Embryonic facial prominence (tissue), 1 donor: Measurements from ENCODE around the gene THAP7.

ENCODE experiments used
- DNase-seq: peaks from one replicate; pipeline ENCODE4 v3.0.0-alpha.2; 2016; ENCODE audit errors: extremely low spot score

THAP7 gene

DNA sequence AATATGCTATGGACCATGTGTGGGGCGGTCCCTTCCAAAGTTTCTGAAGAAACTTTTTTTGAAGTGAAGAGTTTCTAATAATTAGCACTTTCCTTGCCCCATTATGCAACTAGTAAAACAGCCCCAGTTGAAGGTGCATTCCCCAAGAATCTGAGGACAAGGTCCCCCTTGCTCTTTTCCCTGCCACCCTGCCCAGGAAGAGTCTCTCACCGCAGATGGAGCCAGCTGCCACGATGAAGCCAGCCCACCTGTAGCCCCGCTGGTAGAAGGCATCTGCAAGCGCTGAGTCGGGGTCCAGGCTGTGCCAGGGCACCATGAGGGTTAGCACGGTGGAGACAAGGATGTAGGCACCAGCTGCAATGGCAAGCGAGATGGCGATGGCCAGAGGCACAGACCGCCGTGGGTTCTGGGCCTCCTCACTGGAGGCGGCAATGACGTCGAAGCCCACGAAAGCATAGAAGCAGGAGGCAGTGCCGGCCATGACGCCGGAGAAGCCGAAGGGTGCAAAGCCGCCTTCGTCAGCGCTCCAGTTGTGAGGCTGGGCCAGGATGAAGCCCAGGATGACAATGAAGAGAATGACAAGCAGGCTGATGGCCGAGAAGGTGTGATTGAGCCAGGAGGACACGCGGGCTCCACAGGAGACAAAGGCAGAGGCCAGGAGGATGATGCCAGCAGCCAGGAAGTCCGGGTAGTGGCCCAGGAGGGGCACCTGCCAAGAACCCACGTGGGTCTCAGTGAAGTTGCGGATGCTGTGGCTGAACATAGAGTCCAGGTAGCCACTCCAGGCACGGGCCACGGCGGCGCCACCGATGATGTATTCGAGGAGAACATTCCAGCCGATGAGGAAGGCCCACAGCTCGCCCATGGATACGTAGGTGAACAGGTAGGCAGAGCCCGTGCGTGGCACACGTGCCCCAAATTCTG is 29.0 kb upstream of the THAP7 start:
- DNase-seq, result no peak

- no peak for DNase-seq
Measured at GRCh38 chr22:21030032-21030431, 28.1 kb upstream of the THAP7 start.

DNA sequence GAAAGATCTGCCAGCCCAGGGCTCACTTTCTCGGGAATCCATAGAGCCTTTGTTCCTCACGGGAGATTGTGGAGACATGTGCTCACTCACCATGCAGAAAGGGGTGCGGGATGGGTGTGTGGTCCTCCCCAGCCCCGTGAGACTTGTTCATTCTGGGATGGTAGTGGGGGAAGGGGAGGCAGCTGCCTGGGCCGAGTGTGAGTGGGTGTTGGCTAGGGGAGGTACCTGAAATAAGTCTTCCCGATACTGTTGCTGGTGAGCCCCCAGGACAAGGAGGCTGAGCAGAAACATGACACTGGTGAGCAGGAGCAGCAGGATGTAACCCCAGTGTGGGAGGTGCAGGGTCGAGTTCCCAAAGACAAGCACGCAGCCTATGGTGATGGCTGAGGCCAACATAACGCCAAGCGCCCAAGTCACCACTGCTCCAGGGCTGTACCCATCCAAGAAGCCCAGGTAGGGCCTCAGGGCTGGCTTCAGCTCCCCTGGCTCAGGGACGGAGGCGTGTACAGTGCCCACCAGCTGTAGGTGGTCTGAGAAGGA is 27.6 kb upstream of the THAP7 start:
- DNase-seq, result no peak

DNA sequence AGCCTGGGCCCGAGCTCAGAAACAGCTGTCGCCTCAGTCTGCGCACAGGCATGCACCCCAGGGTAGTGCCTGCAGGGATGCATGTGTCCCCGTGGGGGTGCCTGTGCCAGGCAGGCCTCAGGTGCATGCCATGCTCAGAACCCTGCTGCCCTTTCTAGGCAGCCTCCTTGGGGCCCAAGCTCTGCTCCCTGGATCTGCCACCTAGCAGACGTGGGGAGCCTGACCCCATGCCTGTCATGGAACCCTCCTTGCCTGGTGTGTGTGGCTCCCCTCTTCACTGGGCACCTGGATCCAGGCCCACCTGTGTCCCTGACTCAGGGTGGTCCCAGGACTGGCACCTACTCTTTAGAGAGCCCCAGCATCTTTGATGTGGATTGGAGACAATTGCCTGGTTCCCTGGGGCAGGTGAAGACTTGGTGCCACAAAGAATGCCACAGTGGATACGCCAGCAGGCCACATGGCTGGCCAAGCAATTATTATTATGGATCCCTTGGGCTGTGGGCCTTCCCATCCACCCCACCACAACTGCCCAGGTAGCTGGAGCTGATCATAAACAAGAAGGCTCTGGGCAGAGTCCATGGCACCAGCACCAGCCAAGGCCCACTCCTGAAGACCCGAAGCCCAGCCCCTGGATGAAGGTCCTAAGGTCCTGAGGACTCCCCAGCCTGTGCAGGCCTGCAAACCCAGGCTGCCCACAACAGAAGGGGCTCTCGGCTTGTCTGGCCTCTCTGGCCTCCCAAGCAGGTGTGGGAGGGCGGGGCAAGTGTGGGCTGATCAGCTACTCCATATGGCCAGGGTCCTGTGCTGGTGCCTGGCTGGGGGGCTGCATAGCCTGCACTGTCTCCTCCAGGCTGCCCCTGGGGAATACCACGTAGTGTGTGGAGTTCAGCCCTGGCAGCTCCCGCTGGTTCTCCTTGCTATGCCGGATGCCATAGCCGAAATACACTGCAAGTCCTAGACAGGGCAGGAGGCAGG is 26.6 kb upstream of the THAP7 start:
- DNase-seq, result no peak

DNA sequence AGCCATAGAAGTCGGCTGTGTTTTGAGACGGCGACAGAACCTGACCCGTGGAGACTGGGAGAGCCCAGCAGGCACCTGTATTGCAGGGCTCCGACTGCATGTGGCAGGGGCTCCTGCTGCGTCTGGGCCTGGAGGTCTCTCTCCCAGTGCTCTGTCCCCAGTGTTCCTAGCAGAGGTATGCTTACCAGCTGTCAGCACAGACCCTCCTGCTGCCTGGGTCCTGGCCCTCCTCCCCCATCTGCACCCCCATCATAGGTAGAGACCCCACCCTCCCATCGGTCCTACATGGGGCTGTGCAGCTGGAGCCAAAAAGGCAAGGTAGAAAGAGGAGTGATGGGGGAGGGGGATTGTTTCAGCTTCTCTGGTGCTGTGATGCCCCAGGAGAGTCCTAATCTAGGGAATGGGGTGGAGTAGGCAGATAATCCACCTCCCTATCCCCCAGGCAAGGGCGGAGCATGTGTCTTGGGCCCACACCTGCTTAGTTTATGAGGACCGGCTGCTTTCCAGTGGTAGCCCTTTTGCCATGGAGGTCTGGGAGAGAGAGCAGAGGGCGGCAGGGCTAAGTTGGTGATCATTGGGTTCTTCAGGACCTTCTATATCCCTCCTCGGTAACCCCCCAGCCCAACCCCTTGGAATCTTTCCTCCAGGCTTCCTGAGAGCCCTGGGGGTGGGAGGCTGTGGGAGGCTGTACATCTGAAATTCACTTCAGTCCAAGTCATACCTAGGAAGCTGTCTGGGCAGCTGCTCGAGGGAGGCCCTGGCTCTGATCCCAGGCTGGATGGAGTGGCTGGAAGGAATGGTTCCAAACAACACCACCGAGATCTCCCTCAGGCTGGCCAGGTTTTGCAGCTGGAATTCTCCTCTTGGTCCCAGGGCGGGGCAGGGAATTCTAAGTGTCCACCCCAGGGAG is 25.1 kb upstream of the THAP7 start:
- DNase-seq, result no peak

DNA sequence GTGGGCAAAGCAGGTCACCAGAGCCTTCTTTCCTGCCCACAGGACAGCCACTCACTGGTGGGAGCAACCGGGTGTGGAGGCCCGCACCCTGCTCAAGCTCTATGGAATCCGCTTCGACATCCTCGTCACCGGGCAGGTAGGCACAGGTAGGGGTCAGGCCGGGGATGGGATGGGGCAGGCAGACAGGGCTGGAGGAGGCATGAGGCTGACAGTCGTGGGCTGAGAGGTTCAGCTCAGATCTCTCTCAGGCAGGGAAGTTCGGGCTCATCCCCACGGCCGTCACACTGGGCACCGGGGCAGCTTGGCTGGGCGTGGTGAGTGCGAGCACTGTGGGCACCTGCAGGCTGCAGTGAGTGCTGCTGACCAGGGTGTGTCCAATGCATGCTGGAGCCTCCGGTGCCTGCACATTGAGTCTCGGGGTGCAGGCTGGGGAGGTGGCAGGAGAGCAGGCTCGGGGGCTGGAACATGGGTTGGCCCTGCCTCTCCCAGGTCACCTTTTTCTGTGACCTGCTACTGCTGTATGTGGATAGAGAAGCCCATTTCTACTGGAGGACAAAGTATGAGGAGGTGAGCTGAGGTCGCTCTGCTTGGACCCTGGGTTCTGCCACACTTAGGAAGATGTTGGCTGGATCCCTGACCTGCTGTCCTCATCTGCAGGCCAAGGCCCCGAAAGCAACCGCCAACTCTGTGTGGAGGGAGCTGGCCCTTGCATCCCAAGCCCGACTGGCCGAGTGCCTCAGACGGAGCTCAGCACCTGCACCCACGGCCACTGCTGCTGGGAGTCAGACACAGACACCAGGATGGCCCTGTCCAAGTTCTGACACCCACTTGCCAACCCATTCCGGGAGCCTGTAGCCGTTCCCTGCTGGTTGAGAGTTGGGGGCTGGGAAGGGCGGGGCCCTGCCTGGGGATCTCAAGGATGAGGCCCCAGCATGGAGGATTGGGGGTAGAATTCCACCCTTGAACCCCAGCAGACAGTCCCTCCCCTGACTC is 24.1 kb upstream of the THAP7 start:
- DNase-seq, result no peak

DNA sequence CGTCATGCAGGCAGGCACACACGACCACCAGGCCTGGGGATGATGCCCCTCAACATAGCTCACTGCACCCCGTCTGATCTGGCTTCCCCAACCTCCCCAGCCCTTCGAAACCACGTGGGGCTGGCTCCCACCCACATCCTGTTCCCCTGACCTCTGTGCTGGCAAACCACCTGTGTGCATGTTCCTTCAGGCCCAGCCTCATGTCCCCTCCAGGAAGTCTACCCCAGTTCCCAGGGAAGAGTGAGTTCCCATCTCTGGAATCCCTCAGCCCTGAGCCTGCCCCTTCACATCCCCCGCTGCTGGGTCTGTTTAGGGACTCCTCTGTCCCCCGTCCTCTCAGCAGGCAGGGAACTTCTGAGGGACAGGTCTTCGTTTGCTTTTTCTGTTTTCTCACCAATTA is 23.3 kb upstream of the THAP7 start:
- DNase-seq, result no peak

GRCh38 chr22:21022955-21023614 is 21.2 kb upstream of the THAP7 start:
- no peak for DNase-seq

DNA sequence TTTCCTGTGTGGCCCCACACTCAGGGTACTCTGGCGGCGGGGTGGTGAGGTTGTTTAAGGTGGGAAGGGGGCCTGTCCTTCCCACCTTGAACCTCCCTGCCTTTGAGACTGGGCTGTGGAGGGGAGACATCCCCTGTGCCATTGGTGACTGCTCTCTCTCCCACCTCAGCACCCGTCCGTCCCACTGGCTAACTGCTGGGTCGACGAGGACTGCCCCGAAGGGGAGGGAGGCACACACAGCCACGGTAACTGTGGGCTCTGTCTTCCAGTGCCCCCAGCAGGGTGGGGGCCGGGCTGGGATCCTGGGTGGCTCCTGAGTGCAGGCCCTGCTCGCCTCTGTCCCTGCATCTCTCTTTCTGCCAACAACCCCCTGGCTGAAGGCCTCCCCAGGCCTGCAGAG is 20.6 kb upstream of the THAP7 start:
- no peak for DNase-seq

DNA sequence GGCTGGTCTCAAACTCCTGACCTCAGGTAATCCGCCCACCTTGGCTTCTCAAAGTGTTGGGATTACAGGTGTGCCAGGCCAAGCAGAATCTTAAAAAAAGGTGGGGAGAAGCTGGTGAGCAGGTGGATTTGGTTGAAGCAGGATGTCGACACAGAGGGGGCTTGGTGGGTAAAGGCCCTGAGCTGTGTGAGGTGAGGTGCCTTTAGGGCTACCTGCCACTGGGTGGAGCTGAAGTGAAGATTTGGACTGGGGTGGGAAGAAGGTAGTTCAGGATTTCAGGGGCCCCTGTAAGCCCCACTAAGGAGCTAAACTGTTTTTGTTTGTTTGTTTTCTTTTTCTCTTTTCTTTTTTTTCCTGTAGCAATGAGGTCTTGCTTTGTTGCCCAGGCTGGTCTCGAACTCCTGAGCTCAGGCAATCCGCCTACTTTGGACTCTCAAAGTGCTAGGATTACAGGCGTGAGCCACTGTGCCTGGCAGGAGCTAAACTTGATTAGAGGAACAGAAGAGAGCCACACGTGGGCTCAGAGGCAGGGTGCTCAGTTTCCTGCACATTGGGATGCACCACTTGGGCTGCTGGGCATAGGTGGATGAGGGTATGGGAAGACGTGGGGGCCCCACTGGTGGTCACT is 19.0 kb upstream of the THAP7 start:
- DNase-seq, result no peak

DNA sequence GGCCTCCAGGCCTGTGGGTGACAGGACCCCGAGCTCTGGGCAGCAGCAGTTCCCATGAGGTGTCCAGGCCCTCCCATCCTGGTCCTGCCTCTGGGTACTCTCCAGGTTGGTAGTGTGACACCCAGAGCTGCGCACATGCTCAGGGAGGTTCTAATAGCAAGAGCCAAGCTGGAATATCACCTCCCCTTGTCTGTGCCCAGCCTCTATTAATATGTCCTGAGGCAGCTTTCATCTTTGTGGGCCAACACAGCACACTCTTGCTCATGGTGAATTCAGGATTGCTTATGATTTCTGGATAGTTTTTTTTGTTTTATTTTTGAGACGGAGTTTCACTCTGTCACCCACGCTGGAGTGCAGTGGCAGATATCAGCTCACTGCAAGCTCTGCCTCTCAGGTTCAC is 16.4 kb upstream of the THAP7 start:
- no peak for DNase-seq

- no peak for DNase-seq
Measured at GRCh38 chr22:21016644-21017420, 14.9 kb upstream of the THAP7 start.

DNA sequence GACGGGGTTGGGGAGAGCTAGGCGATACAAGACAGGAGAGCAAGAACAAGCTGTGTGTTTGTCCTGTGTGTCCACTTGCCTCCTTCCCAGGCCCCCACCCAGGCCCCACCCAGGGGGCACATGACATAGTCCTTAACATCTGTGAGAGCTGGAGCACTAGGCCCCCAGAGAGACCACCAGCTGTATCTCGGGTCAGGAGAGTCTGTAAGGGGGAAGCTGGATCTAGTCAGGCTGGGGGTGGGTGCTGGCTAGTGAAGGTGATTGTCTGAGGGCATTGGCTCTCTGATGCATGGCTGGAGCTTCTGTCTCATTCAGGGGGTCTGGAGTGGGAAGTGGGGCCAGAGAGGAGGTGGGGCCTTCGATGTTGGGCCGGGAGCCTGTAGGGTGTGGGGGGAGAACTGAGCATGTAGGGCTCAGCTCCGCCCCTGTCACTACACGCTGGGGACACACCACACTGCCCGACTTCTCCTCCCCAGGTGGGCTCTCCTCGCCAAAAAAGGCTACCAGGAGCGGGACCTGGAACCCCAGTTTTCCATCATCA is 13.6 kb upstream of the THAP7 start:
- no peak for DNase-seq

DNA sequence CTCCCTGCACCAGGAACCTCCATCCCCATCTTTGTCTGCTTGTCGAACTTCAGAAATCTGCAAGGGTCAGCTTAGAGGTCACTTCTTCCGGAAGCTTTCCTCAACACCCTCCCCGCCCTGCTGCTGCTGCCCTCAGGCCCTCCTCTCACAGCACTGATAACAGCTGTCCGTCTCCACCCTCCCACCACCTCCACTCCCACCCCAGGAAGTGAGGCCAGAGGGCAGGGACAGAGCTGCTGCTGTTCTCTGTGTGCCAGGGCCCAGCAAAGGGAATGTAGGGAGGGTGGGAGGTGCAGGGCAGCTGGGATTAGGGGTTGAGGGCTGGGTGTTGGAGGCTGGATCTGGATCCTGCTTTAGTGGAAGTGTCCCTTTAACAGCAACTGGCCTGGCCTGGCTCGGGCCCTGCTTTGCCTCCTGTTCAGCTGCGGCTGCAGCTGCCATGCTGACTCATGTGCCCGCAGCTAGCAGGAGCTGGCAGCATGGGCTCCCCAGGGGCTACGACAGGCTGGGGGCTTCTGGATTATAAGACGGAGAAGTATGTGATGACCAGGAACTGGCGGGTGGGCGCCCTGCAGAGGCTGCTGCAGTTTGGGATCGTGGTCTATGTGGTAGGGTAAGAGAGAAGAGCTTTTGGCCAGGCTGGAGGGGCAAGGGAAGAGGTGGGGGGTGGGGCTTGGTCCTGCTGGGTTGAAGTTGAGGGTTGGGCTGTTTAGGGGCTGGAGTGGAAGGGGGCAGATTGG is 13.0 kb upstream of the THAP7 start, which contains the start of gene P2RX6:
Gene P2RX6, plus strand, starts transcription at position 440 of the 740 bp plus-strand sequence. Its CDS starts 10 bp downstream, at position 450.
- DNase-seq, result no peak

GRCh38 chr22:21014202-21014725 is 12.3 kb upstream of the THAP7 start:
- DNase-seq, result no peak

DNA sequence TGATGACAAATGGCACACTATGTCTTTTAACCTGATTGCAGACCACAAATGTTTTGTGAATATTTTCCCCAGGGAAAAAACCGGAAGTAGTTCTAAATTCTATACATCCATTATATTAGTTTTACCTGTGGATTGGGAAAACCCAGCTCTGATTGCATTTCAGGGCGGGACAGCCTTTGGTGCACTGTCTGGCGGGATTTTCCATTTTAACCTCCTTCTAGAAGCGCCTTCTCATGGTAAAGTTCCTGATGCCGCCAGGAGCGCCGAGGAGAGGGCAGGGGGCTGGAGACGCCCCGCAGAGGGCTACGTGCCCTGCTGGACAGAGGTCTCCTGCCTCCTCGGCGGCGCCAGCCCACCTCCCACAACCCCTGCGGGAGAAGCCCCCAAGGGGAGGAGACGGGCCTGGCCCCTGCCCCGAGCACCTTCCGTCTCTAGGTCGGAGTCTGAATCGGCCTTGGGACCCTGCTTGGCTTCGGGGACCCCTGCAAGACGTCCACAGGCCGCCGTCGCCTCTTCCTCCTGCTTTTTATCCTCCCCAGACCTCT is 11.8 kb upstream of the THAP7 start:
- DNase-seq, result no peak
